ENCODE measurements around the gene NACC1.

The NACC1 gene

GRCh38 chr19:13171146-13171545 is 53.1 kb downstream of the NACC1 start:
- Histone ChIP-seq H4K8ac (ENCODE audit: low read depth, low read length) (no peak overlapping the region), H3K18ac (ENCODE audit: low read length) (no peak overlapping the region), H3K36me3 (replicated peaks in 1 of 2; ENCODE audit: control insufficient read depth in 2 of 2, insufficient read depth in 2 of 2, low read length in 2 of 2) (no peaks in the 10 kb centered on the region), H3K9ac (ENCODE audit: low read depth, low read length, poor library complexity) (no peak overlapping the region), H3K4me1 (ENCODE audit: control insufficient read depth in 2 of 2, insufficient read depth in 1 of 2, low read depth in 1 of 2, low read length in 2 of 2) (peaks cover 6 to 8% of the 10 kb centered on the region in 2 donors), H2AK5ac (ENCODE audit: low read depth, low read length) (peak overlapping the region; percentile 46), H4K91ac (ENCODE audit: low read depth, low read length, poor library complexity) (no peak overlapping the region), H3K4me3 (ENCODE audit: low read length in 2 of 2) (no peak overlapping the region), H2BK120ac (ENCODE audit: low read depth, low read length) (no peak overlapping the region), H3K14ac (ENCODE audit: low read length) (no peak overlapping the region), H3K27me3 (ENCODE audit: control insufficient read depth in 3 of 3, insufficient read depth in 3 of 3, low read depth in 1 of 3, low read length in 3 of 3) (no peaks in the 10 kb centered on the region), H3K79me1 (ENCODE audit: low read depth, low read length) (no peaks in the 10 kb centered on the region), H2BK5ac (ENCODE audit: low read length) (no peak overlapping the region), H3K27ac (replicated peaks; ENCODE audit: low read length) (no peak overlapping the region), H3K23ac (ENCODE audit: low read depth, low read length, poor library complexity) (no peak overlapping the region), H2AFZ (ENCODE audit: low read length) (no peak overlapping the region), H3K4ac (ENCODE audit: low read length) (no peak overlapping the region), H3K4me2 (ENCODE audit: insufficient read depth, low read length, poor library complexity, severe bottlenecking) (no peak overlapping the region), H2BK12ac (ENCODE audit: low read length) (no peak overlapping the region), H3K9me3 (replicated peaks in 1 of 2; ENCODE audit: control insufficient read depth in 2 of 2, insufficient read depth in 1 of 2, low read depth in 1 of 2, low read length in 2 of 2) (no peaks in the 10 kb centered on the region), H2BK15ac (ENCODE audit: low read length) (no peak overlapping the region)
- no CpG with 5 or more reads among the region's 7 CpGs for WGBS, 2 donors (ENCODE audit: extremely low coverage in 2 of 2, insufficient read length in 2 of 2, insufficient replicate concordance in 1 of 2)
- no peak for DNase-seq (ENCODE audit: low spot score)

- Histone ChIP-seq H3K4me1 (ENCODE audit: control insufficient read depth in 2 of 2, insufficient read depth in 1 of 2, low read depth in 1 of 2, low read length in 2 of 2) (peaks cover 4% of the 10 kb centered on the region in 2 donors), H3K14ac (ENCODE audit: low read length) (no peak overlapping the region), H3K27me3 (ENCODE audit: control insufficient read depth in 3 of 3, insufficient read depth in 3 of 3, low read depth in 1 of 3, low read length in 3 of 3) (no peaks in the 10 kb centered on the region), H2AFZ (ENCODE audit: low read length) (no peak overlapping the region), H2AK5ac (ENCODE audit: low read depth, low read length) (peak overlapping the region; percentile 10), H3K4me2 (ENCODE audit: insufficient read depth, low read length, poor library complexity, severe bottlenecking) (no peak overlapping the region), H2BK15ac (ENCODE audit: low read length) (peak overlapping the region; percentile 2), H3K4ac (ENCODE audit: low read length) (no peak overlapping the region), H3K9me3 (replicated peaks in 1 of 2; ENCODE audit: control insufficient read depth in 2 of 2, insufficient read depth in 1 of 2, low read depth in 1 of 2, low read length in 2 of 2) (no peaks in the 10 kb centered on the region), H3K79me1 (ENCODE audit: low read depth, low read length) (no peaks in the 10 kb centered on the region), H4K8ac (ENCODE audit: low read depth, low read length) (no peak overlapping the region), H3K27ac (replicated peaks; ENCODE audit: low read length) (no peak overlapping the region), H4K91ac (ENCODE audit: low read depth, low read length, poor library complexity) (no peak overlapping the region), H2BK120ac (ENCODE audit: low read depth, low read length) (no peak overlapping the region), H3K23ac (ENCODE audit: low read depth, low read length, poor library complexity) (no peak overlapping the region), H2BK12ac (ENCODE audit: low read length) (no peak overlapping the region), H3K18ac (ENCODE audit: low read length) (no peak overlapping the region), H3K36me3 (replicated peaks in 1 of 2; ENCODE audit: control insufficient read depth in 2 of 2, insufficient read depth in 2 of 2, low read length in 2 of 2) (no peaks in the 10 kb centered on the region), H3K9ac (ENCODE audit: low read depth, low read length, poor library complexity) (no peak overlapping the region), H2BK5ac (ENCODE audit: low read length) (no peak overlapping the region), H3K4me3 (ENCODE audit: low read length in 2 of 2) (no peak overlapping the region)
- no CpG with 5 or more reads among the region's 18 CpGs for WGBS, 2 donors (ENCODE audit: extremely low coverage in 2 of 2, insufficient read length in 2 of 2, insufficient replicate concordance in 1 of 2)
- no peak for DNase-seq (ENCODE audit: low spot score)
These were observed 54.5 kb downstream of the NACC1 start for GRCh38 chr19:13172346-13173138.

GRCh38 chr19:13173139-13173737 is 55.2 kb downstream of the NACC1 start:
- no peak overlapping the region for H2BK12ac ChIP-seq (ENCODE audit: low read length)
- H3K9ac ChIP-seq (ENCODE audit: low read depth, low read length, poor library complexity), result no peak overlapping the region
- no peak overlapping the region for H3K4me2 ChIP-seq (ENCODE audit: insufficient read depth, low read length, poor library complexity, severe bottlenecking)
- no peak overlapping the region for H3K4me3 ChIP-seq (ENCODE audit: low read length in 2 of 2)
- no peak overlapping the region for H2AFZ ChIP-seq (ENCODE audit: low read length)
- WGBS, 2 donors (ENCODE audit: extremely low coverage in 2 of 2, insufficient read length in 2 of 2, insufficient replicate concordance in 1 of 2), result no CpG with 5 or more reads among the region's 12 CpGs
- H2BK120ac ChIP-seq (ENCODE audit: low read depth, low read length), result peak overlapping the region; percentile 44
- H3K4ac ChIP-seq (ENCODE audit: low read length), result no peak overlapping the region
- no peak overlapping the region for H3K27ac ChIP-seq (replicated peaks; ENCODE audit: low read length)
- no peaks in the 10 kb centered on the region for H3K79me1 ChIP-seq (ENCODE audit: low read depth, low read length)
- H4K91ac ChIP-seq (ENCODE audit: low read depth, low read length, poor library complexity), result no peak overlapping the region
- H3K23ac ChIP-seq (ENCODE audit: low read depth, low read length, poor library complexity), result no peak overlapping the region
- no peak overlapping the region for H3K18ac ChIP-seq (ENCODE audit: low read length)
- peak overlapping the region; percentile 56 for H3K14ac ChIP-seq (ENCODE audit: low read length)
- H3K4me1 ChIP-seq (ENCODE audit: control insufficient read depth in 2 of 2, insufficient read depth in 1 of 2, low read depth in 1 of 2, low read length in 2 of 2), result no peaks in the 10 kb centered on the region
- H4K8ac ChIP-seq (ENCODE audit: low read depth, low read length), result no peak overlapping the region
- peak overlapping the region; percentile 90 for H2AK5ac ChIP-seq (ENCODE audit: low read depth, low read length)
- H3K36me3 ChIP-seq (replicated peaks in 1 of 2; ENCODE audit: control insufficient read depth in 2 of 2, insufficient read depth in 2 of 2, low read length in 2 of 2), result no peaks in the 10 kb centered on the region
- H2BK5ac ChIP-seq (ENCODE audit: low read length), result no peak overlapping the region
- H3K27me3 ChIP-seq (ENCODE audit: control insufficient read depth in 3 of 3, insufficient read depth in 3 of 3, low read depth in 1 of 3, low read length in 3 of 3), result no peaks in the 10 kb centered on the region
- peak overlapping the region; percentile 67 for H2BK15ac ChIP-seq (ENCODE audit: low read length)
- no peak for DNase-seq (ENCODE audit: low spot score)
- no peaks in the 10 kb centered on the region for H3K9me3 ChIP-seq (replicated peaks in 1 of 2; ENCODE audit: control insufficient read depth in 2 of 2, insufficient read depth in 1 of 2, low read depth in 1 of 2, low read length in 2 of 2)

GRCh38 chr19:13176345-13176744 is 58.3 kb downstream of the NACC1 start:
- peak overlapping the region; percentile 56 for H3K14ac ChIP-seq (ENCODE audit: low read length)
- peak overlapping the region; percentile 83 for H2AK5ac ChIP-seq (ENCODE audit: low read depth, low read length)
- H2BK120ac ChIP-seq (ENCODE audit: low read depth, low read length), result no peak overlapping the region
- no peak overlapping the region for H2BK5ac ChIP-seq (ENCODE audit: low read length)
- H3K9me3 ChIP-seq (replicated peaks in 1 of 2; ENCODE audit: control insufficient read depth in 2 of 2, insufficient read depth in 1 of 2, low read depth in 1 of 2, low read length in 2 of 2), result no peaks in the 10 kb centered on the region
- H2BK12ac ChIP-seq (ENCODE audit: low read length), result no peak overlapping the region
- no peak overlapping the region for H2BK15ac ChIP-seq (ENCODE audit: low read length)
- no CpG with 5 or more reads among the region's 8 CpGs for WGBS, 2 donors (ENCODE audit: extremely low coverage in 2 of 2, insufficient read length in 2 of 2, insufficient replicate concordance in 1 of 2)
- no peak overlapping the region for H3K4ac ChIP-seq (ENCODE audit: low read length)
- no peak overlapping the region for H2AFZ ChIP-seq (ENCODE audit: low read length)
- no peak overlapping the region for H3K23ac ChIP-seq (ENCODE audit: low read depth, low read length, poor library complexity)
- no peak overlapping the region for H3K18ac ChIP-seq (ENCODE audit: low read length)
- H3K27me3 ChIP-seq (ENCODE audit: control insufficient read depth in 3 of 3, insufficient read depth in 3 of 3, low read depth in 1 of 3, low read length in 3 of 3), result no peaks in the 10 kb centered on the region
- H3K9ac ChIP-seq (ENCODE audit: low read depth, low read length, poor library complexity), result no peak overlapping the region
- no peak overlapping the region for H3K4me2 ChIP-seq (ENCODE audit: insufficient read depth, low read length, poor library complexity, severe bottlenecking)
- H3K4me3 ChIP-seq (ENCODE audit: low read length in 2 of 2), result peak overlapping the region in 1 of 2 donors; percentile 30
- no peaks in the 10 kb centered on the region for H3K36me3 ChIP-seq (replicated peaks in 1 of 2; ENCODE audit: control insufficient read depth in 2 of 2, insufficient read depth in 2 of 2, low read length in 2 of 2)
- H3K27ac ChIP-seq (replicated peaks; ENCODE audit: low read length), result no peak overlapping the region
- H3K4me1 ChIP-seq (ENCODE audit: control insufficient read depth in 2 of 2, insufficient read depth in 1 of 2, low read depth in 1 of 2, low read length in 2 of 2), result no peaks in the 10 kb centered on the region
- no peak overlapping the region for H4K8ac ChIP-seq (ENCODE audit: low read depth, low read length)
- H4K91ac ChIP-seq (ENCODE audit: low read depth, low read length, poor library complexity), result no peak overlapping the region
- DNase-seq (ENCODE audit: low spot score), result no peak
- H3K79me1 ChIP-seq (ENCODE audit: low read depth, low read length), result no peaks in the 10 kb centered on the region

Data from neuronal stem cell (in vitro differentiated cells).